CD14-positive monocyte (primary cell): Measurements from ENCODE around the gene VSX2. TPM values are rescaled to one million over a fixed set of nuclear protein-coding genes. Genes with fewer than 3 reads are reported as not detected.

Experiments used
- DNase-seq, 3 donors: peaks; one replicate each; pipeline ENCODE4 v3.0.0-alpha.2; 2011 to 2022
- H2AFZ ChIP-seq: 2 replicates; pipeline ENCODE4 v1.6.0; 2012; ENCODE audit warnings: mild to moderate bottlenecking, low read depth, low read length, inconsistent platforms; ENCODE audit not compliant: insufficient read depth, poor library complexity, severe bottlenecking
- H3K27ac ChIP-seq, 2 donors: 1 replicate in 1 of 2; 2 replicates in 1 of 2; pipeline ENCODE4 v1.5.1; 2012 to 2013; ENCODE audit warnings: low read length in 2 of 2, control low read depth in 1 of 2, inconsistent platforms in 1 of 2, low read depth in 1 of 2, mild to moderate bottlenecking in 1 of 2
- H3K27me3 ChIP-seq, 2 donors: one replicate each; pipeline versions ENCODE4 v1.6.0 to v1.6.1; 2011 to 2013; ENCODE audit warnings: low read length in 2 of 2; ENCODE audit not compliant: control insufficient read depth in 2 of 2, insufficient read depth in 2 of 2
- H3K36me3 ChIP-seq, 2 donors: replicated peaks in 1 of 2; 1 replicate in 1 of 2; 2 replicates in 1 of 2; pipeline versions ENCODE4 v1.5.1 to v1.6.1; 2012 to 2013; ENCODE audit warnings: low read length in 2 of 2, control low read depth in 1 of 2, inconsistent platforms in 1 of 2, mild to moderate bottlenecking in 1 of 2; ENCODE audit not compliant: insufficient read depth in 2 of 2, control insufficient read depth in 1 of 2
- H3K4me1 ChIP-seq, 2 donors: 1 replicate in 1 of 2; 2 replicates in 1 of 2; pipeline versions ENCODE4 v1.5.1 to v1.6.1; 2012 to 2013; ENCODE audit warnings: low read length in 2 of 2, control low read depth in 1 of 2, inconsistent platforms in 1 of 2, mild to moderate bottlenecking in 1 of 2, moderate library complexity in 1 of 2; ENCODE audit not compliant: insufficient read depth in 2 of 2, control insufficient read depth in 1 of 2
- H3K4me2 ChIP-seq: replicated peaks from 2 replicates; pipeline ENCODE3; 2012; ENCODE audit warnings: low read length, moderate library complexity, mild to moderate bottlenecking; ENCODE audit not compliant: poor library complexity, severe bottlenecking; ENCODE audit errors: extremely low read depth
- H3K4me3 ChIP-seq, 3 experiments: fragments of 200-600 bp in 1 of 3; sonication (generic) in 1 of 3; replicated peaks in 1 of 3; 1 replicate in 2 of 3; 2 replicates in 1 of 3; pipeline ENCODE4 v1.5.1; 2011 to 2013; ENCODE audit warnings: low read length in 3 of 3, mild to moderate bottlenecking in 3 of 3, control low read depth in 2 of 3, low read depth in 2 of 3, inconsistent platforms in 1 of 3, moderate library complexity in 1 of 3
- H3K79me2 ChIP-seq: 2 replicates; pipeline ENCODE4 v1.6.0; 2012; ENCODE audit warnings: mild to moderate bottlenecking, control low read depth, inconsistent platforms, low read length, moderate library complexity; ENCODE audit not compliant: insufficient read depth
- H3K9ac ChIP-seq: 2 replicates; pipeline ENCODE4 v1.6.0; 2017; ENCODE audit warnings: low read length, mild to moderate bottlenecking; ENCODE audit not compliant: insufficient read depth, poor library complexity, severe bottlenecking
- H3K9me3 ChIP-seq, 2 donors: replicated peaks in 1 of 2; 1 replicate in 1 of 2; 2 replicates in 1 of 2; pipeline versions ENCODE4 v1.5.1 to v1.6.1; 2012 to 2013; ENCODE audit warnings: low read length in 2 of 2, control low read depth in 1 of 2; ENCODE audit not compliant: control insufficient read depth in 1 of 2, insufficient read depth in 1 of 2
- H4K20me1 ChIP-seq: 2 replicates; pipeline ENCODE4 v1.6.0; 2012; ENCODE audit warnings: mild to moderate bottlenecking, low read length, control low read depth, moderate library complexity; ENCODE audit not compliant: insufficient read depth
- H3K27ac Mint-ChIP-seq, 7 donors: one replicate each; pipeline ENCODE4 v1.8.0; 2020; ENCODE audit warnings: mild to moderate bottlenecking in 7 of 7, mixed read lengths in 7 of 7, moderate library complexity in 6 of 7, inconsistent platforms in 2 of 7
- H3K27me3 Mint-ChIP-seq, 3 donors: one replicate each; pipeline ENCODE4 v1.8.0; 2021 to 2022; ENCODE audit warnings: low read depth in 3 of 3, mild to moderate bottlenecking in 3 of 3, mixed read lengths in 3 of 3, moderate library complexity in 3 of 3, inconsistent platforms in 1 of 3
- H3K36me3 Mint-ChIP-seq, 2 donors: one replicate each; pipeline ENCODE4 v1.8.0; 2020; ENCODE audit warnings: mixed read lengths in 2 of 2, inconsistent platforms in 1 of 2, mild to moderate bottlenecking in 1 of 2
- H3K4me1 Mint-ChIP-seq: one replicate; pipeline ENCODE4 v1.8.0; 2020; ENCODE audit warnings: mild to moderate bottlenecking, mixed read lengths
- H3K4me3 Mint-ChIP-seq, 2 donors: one replicate each; pipeline ENCODE4 v1.8.0; 2020; ENCODE audit warnings: mild to moderate bottlenecking in 2 of 2, mixed read lengths in 2 of 2, moderate library complexity in 1 of 2
- H3K9me3 Mint-ChIP-seq, 7 donors: one replicate each; pipeline ENCODE4 v1.8.0; 2020 to 2022; ENCODE audit warnings: mixed read lengths in 7 of 7, mild to moderate bottlenecking in 6 of 7, moderate library complexity in 6 of 7, inconsistent platforms in 2 of 7
- WGBS: methylation state at CpG from one replicate; pipeline ENCODE4 v1.1.5; 2013; ENCODE audit warnings: missing lambda C conversion rate; ENCODE audit not compliant: insufficient coverage; 5-methylcytosine and 5-hydroxymethylcytosine counted together
- intact Hi-C, 2 donors: fragments of 100-400 bp; cut with micrococcal nuclease; formaldehyde crosslinking; loops; one replicate each; pipeline versions ENCODE4 v1.15.0 to v1.15.1; 2023
- polyA plus RNA-seq, 3 donors: library from polyadenylated mRNA; depleted of rRNA in 1 of 3; unstranded in 2 of 3; stranded (reverse) in 1 of 3; fragments of 300-500 nt in 2 of 3; fragments of >200 nt in 1 of 3; fragmentation: Illumina TruSeq in 2 of 3; gene quantifications; 1 replicate in 2 of 3; 2 replicates in 1 of 3; pipeline ENCODE4 v1.2.3, GENCODE V29; 2012 to 2021
- TF ChIP-seq, protein P1 (sequence below): fragments of 200-600 bp; IDR thresholded peaks from one replicate; pipeline ENCODE4 v1.8.0; 2022; ENCODE audit warnings: antibody characterized with exemption, mild to moderate bottlenecking

Gene VSX2
- polyA plus RNA-seq, 3 donors, result not detected

- Histone ChIP-seq H2AFZ (no peak overlapping the region), H3K36me3 (no peaks in the 10 kb centered on the region), H3K27me3 (peaks cover 0 to 18% of the 10 kb centered on the region in 2 donors), H3K9ac (no peak overlapping the region), H3K4me2 (no peak overlapping the region), H3K4me1 (peaks cover 7 to 8% of the 10 kb centered on the region in 2 donors), H3K4me3 (no peak overlapping the region), H3K9me3 (no peaks in the 10 kb centered on the region), H4K20me1 (no peaks in the 10 kb centered on the region), H3K27ac (no peak overlapping the region), H3K79me2 (no peaks in the 10 kb centered on the region)
- 79% methylated on average over 8 of the region's 13 CpGs for WGBS
- no peak overlapping the region for H3K27ac Mint-ChIP-seq
- intact Hi-C loops, result no loop called here
- no peak overlapping the region for H3K4me3 Mint-ChIP-seq
- no peak for DNase-seq
- H3K9me3 Mint-ChIP-seq, result no peaks in the 10 kb centered on the region
- H3K4me1 Mint-ChIP-seq, result peaks cover 5% of the 10 kb centered on the region
- H3K36me3 Mint-ChIP-seq, result no peaks in the 10 kb centered on the region
- peaks cover 15 to 40% (median 16%) of the 10 kb centered on the region in 3 donors for H3K27me3 Mint-ChIP-seq
- TF ChIP-seq, protein P1, sequence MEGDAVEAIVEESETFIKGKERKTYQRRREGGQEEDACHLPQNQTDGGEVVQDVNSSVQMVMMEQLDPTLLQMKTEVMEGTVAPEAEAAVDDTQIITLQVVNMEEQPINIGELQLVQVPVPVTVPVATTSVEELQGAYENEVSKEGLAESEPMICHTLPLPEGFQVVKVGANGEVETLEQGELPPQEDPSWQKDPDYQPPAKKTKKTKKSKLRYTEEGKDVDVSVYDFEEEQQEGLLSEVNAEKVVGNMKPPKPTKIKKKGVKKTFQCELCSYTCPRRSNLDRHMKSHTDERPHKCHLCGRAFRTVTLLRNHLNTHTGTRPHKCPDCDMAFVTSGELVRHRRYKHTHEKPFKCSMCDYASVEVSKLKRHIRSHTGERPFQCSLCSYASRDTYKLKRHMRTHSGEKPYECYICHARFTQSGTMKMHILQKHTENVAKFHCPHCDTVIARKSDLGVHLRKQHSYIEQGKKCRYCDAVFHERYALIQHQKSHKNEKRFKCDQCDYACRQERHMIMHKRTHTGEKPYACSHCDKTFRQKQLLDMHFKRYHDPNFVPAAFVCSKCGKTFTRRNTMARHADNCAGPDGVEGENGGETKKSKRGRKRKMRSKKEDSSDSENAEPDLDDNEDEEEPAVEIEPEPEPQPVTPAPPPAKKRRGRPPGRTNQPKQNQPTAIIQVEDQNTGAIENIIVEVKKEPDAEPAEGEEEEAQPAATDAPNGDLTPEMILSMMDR, result no peak
Observed at GRCh38 chr14:74219277-74220205, 19.7 kb upstream of the VSX2 start.

GRCh38 chr14:74220991-74221390 lies 18.3 kb upstream of the VSX2 start:
- no peaks in the 10 kb centered on the region for H3K36me3 Mint-ChIP-seq
- Histone ChIP-seq H3K4me2 (no peak overlapping the region), H2AFZ (no peak overlapping the region), H3K79me2 (no peaks in the 10 kb centered on the region), H3K9ac (no peak overlapping the region), H3K27me3 (peaks cover 0 to 18% of the 10 kb centered on the region in 2 donors), H3K4me1 (peaks cover 7 to 8% of the 10 kb centered on the region in 2 donors), H3K27ac (no peak overlapping the region), H3K4me3 (no peak overlapping the region), H3K36me3 (no peaks in the 10 kb centered on the region), H3K9me3 (no peaks in the 10 kb centered on the region), H4K20me1 (no peaks in the 10 kb centered on the region)
- H3K4me1 Mint-ChIP-seq, result peaks cover 5% of the 10 kb centered on the region
- TF ChIP-seq, protein P1, result no peak
- intact Hi-C loops, result no loop called here
- H3K4me3 Mint-ChIP-seq, result no peak overlapping the region
- H3K9me3 Mint-ChIP-seq, result no peaks in the 10 kb centered on the region
- no peak for DNase-seq
- H3K27ac Mint-ChIP-seq, result no peak overlapping the region
- H3K27me3 Mint-ChIP-seq, result peaks cover 16 to 36% (median 21%) of the 10 kb centered on the region in 3 donors
- 95% methylated on average over 4 of the region's 6 CpGs for WGBS
